Anterior cingulate cortex (tissue), 58 donors: ENCODE results near the gene WDR54.

Experiments used
- DNase-seq, 58 donors: peaks; one replicate each; lab custom pipeline; 2025; lab: John Stamatoyannopoulos, UW

The WDR54 gene

DNA sequence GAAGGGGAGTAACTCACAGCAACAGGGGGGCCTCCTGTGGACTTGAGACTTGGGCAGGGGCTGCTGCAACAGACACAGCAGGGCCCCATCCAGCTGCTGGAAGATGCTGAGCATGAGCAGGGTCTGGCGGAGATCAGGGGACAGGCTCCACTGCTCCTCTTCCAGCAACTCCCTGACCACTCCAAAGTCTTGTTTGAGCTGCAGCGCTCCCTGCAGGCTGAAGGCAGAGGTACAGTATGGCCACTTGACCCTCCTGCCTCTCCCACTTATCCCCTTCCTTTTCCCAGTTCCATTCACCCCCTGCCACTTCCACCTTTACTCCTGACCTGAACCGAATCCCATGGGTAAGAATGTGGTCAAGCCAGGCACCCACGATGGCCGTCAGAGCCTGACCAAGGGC lies 53.4 kb downstream of the WDR54 start:
- DNase-seq: no peak
